HFFc6 (cell line): ENCODE results near the gene CCNF. TPM values are rescaled to one million over a fixed set of nuclear protein-coding genes. Genes with fewer than 3 reads are reported as not detected.

ENCODE experiments used
- DNase-seq: peaks from one replicate; pipeline ENCODE4 v3.0.0-alpha.2; 2018
- H3K27ac Mint-ChIP-seq: 2 replicates; pipeline ENCODE4 v1.8.0; 2020; ENCODE audit warnings: mild to moderate bottlenecking, mixed read lengths
- H3K27me3 Mint-ChIP-seq: 2 replicates; pipeline ENCODE4 v1.8.0; 2021; ENCODE audit warnings: mild to moderate bottlenecking, moderate library complexity, mixed read lengths; ENCODE audit not compliant: insufficient read depth
- H3K36me3 Mint-ChIP-seq: 2 replicates; pipeline ENCODE4 v1.8.0; 2021; ENCODE audit warnings: low read depth, mixed read lengths
- H3K4me1 Mint-ChIP-seq: 2 replicates; pipeline ENCODE4 v1.8.0; 2020; ENCODE audit warnings: low read depth, mixed read lengths
- H3K4me3 Mint-ChIP-seq: 2 replicates; pipeline ENCODE4 v1.8.0; 2020; ENCODE audit warnings: mild to moderate bottlenecking, moderate library complexity, mixed read lengths
- H3K9me3 Mint-ChIP-seq: 2 replicates; pipeline ENCODE4 v1.8.0; 2020; ENCODE audit warnings: mild to moderate bottlenecking, mixed read lengths
- CTCF ChIP-seq: fragments of 200-600 bp; sonication (generic); IDR thresholded peaks from 2 replicates; pipeline ENCODE4 v1.5.0; 2021; ENCODE audit warnings: antibody characterized with exemption, mild to moderate bottlenecking
- total RNA-seq, 6 experiments: library from RNA; stranded (reverse); fragmentation: NEBNext Ultra II Directional; extraction: Animal tissue kit (Norgen Biotek cat#: 25700); gene quantifications; 2 replicates in 1 of 6; 3 replicates in 5 of 6; pipeline ENCODE4 v1.2.3, GENCODE V29; 2021

CCNF gene
- total RNA-seq, 6 experiments from 2014 or later: 10.9 to 22.3 (median 19.8) TPM

GRCh38 chr16:2464333-2464732 is 35.1 kb downstream of the CCNF start:
- no peaks in the 10 kb centered on the region for H3K9me3 Mint-ChIP-seq
- peaks cover 6% of the 10 kb centered on the region for H3K27me3 Mint-ChIP-seq
- H3K4me3 Mint-ChIP-seq: no peak overlapping the region
- no peak for DNase-seq
- peaks cover 11% of the 10 kb centered on the region for H3K4me1 Mint-ChIP-seq
- TF ChIP-seq CTCF: no peak
- no peak overlapping the region for H3K27ac Mint-ChIP-seq
- H3K36me3 Mint-ChIP-seq: no peaks in the 10 kb centered on the region

- H3K4me1 Mint-ChIP-seq: peaks cover 6% of the 10 kb centered on the region
- no peak overlapping the region for H3K4me3 Mint-ChIP-seq
- H3K9me3 Mint-ChIP-seq: no peaks in the 10 kb centered on the region
Measured at GRCh38 chr16:2465653-2466415, 36.6 kb downstream of the CCNF start.

GRCh38 chr16:2466667-2467527 is 37.6 kb downstream of the CCNF start:
- peaks cover 4% of the 10 kb centered on the region for H3K27me3 Mint-ChIP-seq
- no peaks in the 10 kb centered on the region for H3K9me3 Mint-ChIP-seq
- no peak for DNase-seq
- H3K36me3 Mint-ChIP-seq: no peaks in the 10 kb centered on the region
- peak overlapping the region; percentile 62 for H3K4me3 Mint-ChIP-seq
- H3K4me1 Mint-ChIP-seq: peaks cover 6% of the 10 kb centered on the region
- H3K27ac Mint-ChIP-seq: no peak overlapping the region
- TF ChIP-seq CTCF: no peak

More at GRCh38 chr16:2465653-2466415, 36.6 kb downstream of the CCNF start:
- Mint-ChIP-seq H3K36me3 (no peaks in the 10 kb centered on the region), H3K27ac (no peak overlapping the region), H3K27me3 (peaks cover 4% of the 10 kb centered on the region)
- DNase-seq: no peak
- peak; percentile 60 for TF ChIP-seq CTCF

- Mint-ChIP-seq H3K9me3 (no peaks in the 10 kb centered on the region), H3K36me3 (no peaks in the 10 kb centered on the region), H3K4me3 (peak overlapping the region; percentile 71), H3K27ac (no peak overlapping the region), H3K27me3 (peaks cover 4% of the 10 kb centered on the region), H3K4me1 (peaks cover 6% of the 10 kb centered on the region)
- peak; percentile 35; the same call in 1 of the 2 replicates for TF ChIP-seq CTCF
- peak; percentile 46 for DNase-seq
Measured at GRCh38 chr16:2467528-2468232, 38.4 kb downstream of the CCNF start.

GRCh38 chr16:2468233-2468724 is 39.0 kb downstream of the CCNF start:
- 0 out of 2 replicates have a peak overlapping the region, but pooled peaks have one; percentile 16 for H3K27ac Mint-ChIP-seq

More at GRCh38 chr16:2468233-2468724, 39.0 kb downstream of the CCNF start:
- DNase-seq: no peak
- Mint-ChIP-seq H3K36me3 (no peaks in the 10 kb centered on the region), H3K4me3 (peak overlapping the region; percentile 71), H3K4me1 (peaks cover 6% of the 10 kb centered on the region), H3K9me3 (no peaks in the 10 kb centered on the region), H3K27me3 (peaks cover 4% of the 10 kb centered on the region)
- TF ChIP-seq CTCF: no peak
